NCI-H2081 (cell line): ENCODE results near the gene SYT15.
"Not testable (repeated sequence)": the region's sequence is repeated elsewhere in the genome, so short reads cannot be mapped to it uniquely, and the experiment has no call there.

Experiments
- DNase-seq, 2 experiments: peaks; one replicate each; lab custom pipeline; 2025; lab: John Stamatoyannopoulos, UW

Gene SYT15

GRCh38 chr10:46589589-46589988 lies 10.7 kb downstream of the SYT15 start:
- not testable (repeated sequence) for DNase-seq

- not testable (repeated sequence) for DNase-seq
These were observed 12.1 kb downstream of the SYT15 start for GRCh38 chr10:46591053-46591452.

- DNase-seq: not testable (repeated sequence)
These were observed 14.4 kb downstream of the SYT15 start for GRCh38 chr10:46593307-46593706.

- not testable (repeated sequence) for DNase-seq
These were observed 15.6 kb downstream of the SYT15 start for GRCh38 chr10:46594453-46595063.

- DNase-seq: not testable (repeated sequence)
These were observed 17.6 kb downstream of the SYT15 start for GRCh38 chr10:46596570-46596969.

GRCh38 chr10:46597616-46598246 lies 18.8 kb downstream of the SYT15 start:
- DNase-seq: not testable (repeated sequence)

- not testable (repeated sequence) for DNase-seq
These were observed 21.6 kb downstream of the SYT15 start for GRCh38 chr10:46600516-46600915.

- not testable (repeated sequence) for DNase-seq
These were observed 36.6 kb downstream of the SYT15 start for GRCh38 chr10:46615540-46615939.

GRCh38 chr10:46616227-46616626 lies 37.3 kb downstream of the SYT15 start:
- DNase-seq: not testable (repeated sequence)

- DNase-seq: not testable (repeated sequence)
These were observed 38.2 kb downstream of the SYT15 start for GRCh38 chr10:46617134-46617533.

GRCh38 chr10:46617913-46618312 lies 39.0 kb downstream of the SYT15 start:
- DNase-seq: not testable (repeated sequence)

GRCh38 chr10:46623899-46624654 lies 45.1 kb downstream of the SYT15 start:
- not testable (repeated sequence) for DNase-seq

- not testable (repeated sequence) for DNase-seq
These were observed 50.9 kb downstream of the SYT15 start for GRCh38 chr10:46629805-46630204.

- DNase-seq: not testable (repeated sequence)
These were observed 51.9 kb downstream of the SYT15 start for GRCh38 chr10:46630816-46631215.

- DNase-seq: not testable (repeated sequence)
These were observed 52.8 kb downstream of the SYT15 start for GRCh38 chr10:46631683-46632082.

GRCh38 chr10:46634698-46635097 lies 55.8 kb downstream of the SYT15 start:
- DNase-seq: not testable (repeated sequence)

- not testable (repeated sequence) for DNase-seq
These were observed 56.5 kb downstream of the SYT15 start for GRCh38 chr10:46635364-46635959.

- DNase-seq: not testable (repeated sequence)
These were observed 61.1 kb downstream of the SYT15 start for GRCh38 chr10:46640005-46640404.
